ENCODE measurements around the gene ENOSF1.

DNA sequence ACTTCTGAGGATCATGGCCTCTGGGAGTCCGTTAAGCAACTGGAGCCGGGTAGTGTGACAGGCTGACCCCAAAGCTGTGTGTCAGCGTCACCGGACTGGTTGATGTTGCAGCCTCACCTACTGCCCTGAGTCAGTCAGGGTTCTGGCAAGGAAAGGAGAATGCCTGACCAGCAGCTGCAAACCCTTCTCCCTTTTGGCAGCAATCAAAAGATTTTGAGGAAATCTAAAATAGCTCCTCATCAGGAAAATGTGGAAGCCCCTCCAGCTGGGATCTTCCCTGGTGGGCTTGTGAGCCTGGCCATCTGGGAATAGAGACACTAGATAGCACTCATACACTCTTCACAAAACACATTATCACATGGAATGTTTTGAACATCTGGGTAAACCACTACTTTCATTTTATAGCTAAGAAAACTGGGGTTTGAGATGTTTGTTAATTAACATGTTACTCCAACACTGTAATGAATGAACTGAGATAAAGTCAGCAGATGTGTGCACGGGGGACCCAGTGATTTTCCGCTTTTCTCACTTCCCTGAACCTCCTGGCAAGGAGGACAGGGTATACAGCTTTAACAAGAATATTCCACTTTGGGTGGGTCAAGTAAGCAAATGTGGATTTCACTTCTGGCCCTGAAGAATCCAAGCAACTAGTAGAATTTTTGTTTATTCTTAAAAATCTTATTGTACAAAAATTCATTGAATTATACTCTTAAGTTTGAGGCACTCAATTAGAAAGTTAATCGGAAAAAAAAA, 91.0 kb downstream of the ENOSF1 start:
- TF ChIP-seq, protein P1, sequence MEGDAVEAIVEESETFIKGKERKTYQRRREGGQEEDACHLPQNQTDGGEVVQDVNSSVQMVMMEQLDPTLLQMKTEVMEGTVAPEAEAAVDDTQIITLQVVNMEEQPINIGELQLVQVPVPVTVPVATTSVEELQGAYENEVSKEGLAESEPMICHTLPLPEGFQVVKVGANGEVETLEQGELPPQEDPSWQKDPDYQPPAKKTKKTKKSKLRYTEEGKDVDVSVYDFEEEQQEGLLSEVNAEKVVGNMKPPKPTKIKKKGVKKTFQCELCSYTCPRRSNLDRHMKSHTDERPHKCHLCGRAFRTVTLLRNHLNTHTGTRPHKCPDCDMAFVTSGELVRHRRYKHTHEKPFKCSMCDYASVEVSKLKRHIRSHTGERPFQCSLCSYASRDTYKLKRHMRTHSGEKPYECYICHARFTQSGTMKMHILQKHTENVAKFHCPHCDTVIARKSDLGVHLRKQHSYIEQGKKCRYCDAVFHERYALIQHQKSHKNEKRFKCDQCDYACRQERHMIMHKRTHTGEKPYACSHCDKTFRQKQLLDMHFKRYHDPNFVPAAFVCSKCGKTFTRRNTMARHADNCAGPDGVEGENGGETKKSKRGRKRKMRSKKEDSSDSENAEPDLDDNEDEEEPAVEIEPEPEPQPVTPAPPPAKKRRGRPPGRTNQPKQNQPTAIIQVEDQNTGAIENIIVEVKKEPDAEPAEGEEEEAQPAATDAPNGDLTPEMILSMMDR (IDR thresholded peaks at IDR 0.05) = no peak
- TF ChIP-seq, protein P2, sequence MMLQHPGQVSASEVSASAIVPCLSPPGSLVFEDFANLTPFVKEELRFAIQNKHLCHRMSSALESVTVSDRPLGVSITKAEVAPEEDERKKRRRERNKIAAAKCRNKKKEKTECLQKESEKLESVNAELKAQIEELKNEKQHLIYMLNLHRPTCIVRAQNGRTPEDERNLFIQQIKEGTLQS (CRISPR knock-in tag; conservative IDR thresholded peaks at IDR 0.05) = no peak
- TF ChIP-seq NFYB (CRISPR knock-in tag; conservative IDR thresholded peaks at IDR 0.05; ENCODE audit: low read depth) = no peak
- TF ChIP-seq, protein P3, sequence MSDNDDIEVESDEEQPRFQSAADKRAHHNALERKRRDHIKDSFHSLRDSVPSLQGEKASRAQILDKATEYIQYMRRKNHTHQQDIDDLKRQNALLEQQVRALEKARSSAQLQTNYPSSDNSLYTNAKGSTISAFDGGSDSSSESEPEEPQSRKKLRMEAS (CRISPR knock-in tag; IDR thresholded peaks at IDR 0.05) = no peak

Measured in WTC11 (cell line).